ENCODE data around the gene RAB28.

The RAB28 gene

DNA sequence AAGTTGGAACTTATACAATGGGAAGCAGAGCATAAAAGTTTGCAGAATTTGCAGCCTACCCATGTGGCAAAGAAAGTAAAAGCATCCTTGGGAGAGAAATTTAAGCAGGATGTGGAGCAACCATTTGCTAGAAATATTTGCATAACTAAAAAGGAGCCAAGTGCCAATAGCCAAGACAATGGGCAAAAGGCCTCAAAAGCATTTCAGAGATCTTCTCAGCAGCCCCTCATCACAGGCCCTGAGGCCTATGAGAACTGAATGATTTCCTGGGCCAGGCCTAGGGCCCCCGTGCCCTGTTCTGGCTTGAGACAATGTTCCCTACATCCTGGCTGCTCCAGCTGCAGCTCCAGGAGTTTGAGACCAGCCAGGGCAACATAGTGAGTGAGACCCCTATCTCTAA is 25.3 kb upstream of the RAB28 start:
- DNase-seq (ENCODE audit: low read depth, low spot score), result no peak

DNA sequence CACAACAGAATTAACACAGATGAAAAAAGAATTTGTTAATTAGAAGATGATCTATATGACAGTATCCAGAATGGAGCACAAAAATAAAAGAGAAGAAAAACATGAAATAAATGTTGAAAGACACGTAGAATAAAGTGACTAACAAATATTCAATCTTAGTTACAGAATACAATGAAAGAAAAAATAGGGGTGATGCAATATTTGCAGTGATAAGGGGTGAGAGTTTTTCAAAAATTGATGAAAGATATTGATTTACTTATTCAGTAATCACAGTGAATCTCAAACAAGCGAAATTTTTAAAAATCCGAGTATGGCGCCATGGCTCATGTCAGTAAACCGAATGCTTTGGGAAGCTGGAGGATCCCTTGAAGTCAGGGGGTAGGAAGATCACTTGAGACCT is 20.2 kb upstream of the RAB28 start:
- no peak for DNase-seq (ENCODE audit: low read depth, low spot score)

DNA sequence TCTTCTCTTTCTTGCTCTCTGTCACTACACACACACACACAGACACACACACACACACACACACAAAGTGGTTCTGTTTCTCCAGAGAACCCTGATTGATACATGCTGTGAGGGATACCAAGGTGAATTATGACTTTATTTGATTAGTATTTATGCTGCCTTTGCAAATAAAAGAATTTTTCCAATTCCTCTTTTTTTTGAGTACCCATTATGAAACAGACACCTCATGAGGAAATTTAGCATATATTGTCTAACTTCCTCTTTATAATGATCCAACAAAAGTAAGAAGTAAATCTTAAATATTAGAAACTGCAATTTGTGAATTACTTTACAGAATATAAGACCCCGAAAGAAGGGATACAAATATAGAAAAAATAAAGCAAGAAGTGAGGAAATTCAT is 14.3 kb upstream of the RAB28 start:
- no peak for DNase-seq (ENCODE audit: low read depth, low spot score)

DNA sequence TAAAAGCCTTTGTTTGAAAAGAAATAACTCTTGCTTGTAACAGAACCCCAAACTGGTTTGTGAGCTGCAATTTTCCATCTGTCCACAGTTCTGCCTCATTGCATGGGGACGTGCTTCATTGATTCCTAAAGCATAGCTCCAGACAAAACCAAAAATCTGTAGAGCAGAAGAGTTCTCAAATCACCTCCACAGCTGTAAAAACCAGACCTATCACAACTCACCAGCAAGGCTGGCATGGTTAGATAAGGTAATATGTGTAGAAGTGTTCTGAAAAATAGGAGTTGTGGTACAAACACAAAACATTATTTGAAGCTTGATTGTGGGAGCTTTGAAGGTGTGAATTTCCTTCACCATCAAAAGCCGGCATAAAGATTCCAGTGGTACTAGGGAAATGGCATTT is 12.5 kb upstream of the RAB28 start:
- DNase-seq (ENCODE audit: low read depth, low spot score), result no peak

DNA sequence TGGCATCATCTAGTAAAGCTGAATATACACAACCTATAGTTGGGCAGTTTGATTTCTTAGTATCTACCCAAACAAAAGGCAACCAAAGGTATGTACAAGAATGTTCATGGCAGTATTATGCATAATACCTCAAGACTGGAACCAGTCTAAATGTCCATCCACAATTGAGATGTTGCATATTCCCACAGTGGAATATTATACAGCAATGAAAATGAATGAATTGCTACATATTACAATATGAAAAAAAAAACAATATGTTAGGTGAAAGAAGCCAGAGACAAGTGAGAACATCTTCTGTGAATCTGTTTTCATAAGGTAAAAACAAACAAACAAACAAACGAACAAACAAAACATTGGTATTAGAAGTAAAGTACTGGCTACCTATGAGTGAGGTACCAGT is 11.6 kb upstream of the RAB28 start:
- DNase-seq (ENCODE audit: low read depth, low spot score), result no peak

DNA sequence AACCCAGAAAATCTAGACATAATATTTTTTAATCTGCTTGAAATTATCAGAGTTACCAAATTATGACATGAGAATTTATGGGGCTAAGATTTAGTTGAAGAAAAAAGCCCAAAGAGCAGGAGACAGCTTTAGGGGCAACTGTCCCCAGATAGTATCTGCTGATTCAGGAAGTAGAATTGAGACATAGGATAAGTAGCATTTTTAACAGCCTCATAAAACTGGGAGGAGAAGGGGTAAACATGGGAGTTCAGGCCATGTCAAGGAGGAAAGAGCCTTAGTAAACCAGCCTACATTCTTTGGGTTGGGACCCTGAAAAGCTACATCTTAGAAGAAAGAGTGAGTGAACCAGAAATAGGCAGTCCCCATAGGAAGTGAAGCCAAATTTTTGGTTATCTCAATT is 9.7 kb upstream of the RAB28 start:
- no peak for DNase-seq (ENCODE audit: low read depth, low spot score)

DNA sequence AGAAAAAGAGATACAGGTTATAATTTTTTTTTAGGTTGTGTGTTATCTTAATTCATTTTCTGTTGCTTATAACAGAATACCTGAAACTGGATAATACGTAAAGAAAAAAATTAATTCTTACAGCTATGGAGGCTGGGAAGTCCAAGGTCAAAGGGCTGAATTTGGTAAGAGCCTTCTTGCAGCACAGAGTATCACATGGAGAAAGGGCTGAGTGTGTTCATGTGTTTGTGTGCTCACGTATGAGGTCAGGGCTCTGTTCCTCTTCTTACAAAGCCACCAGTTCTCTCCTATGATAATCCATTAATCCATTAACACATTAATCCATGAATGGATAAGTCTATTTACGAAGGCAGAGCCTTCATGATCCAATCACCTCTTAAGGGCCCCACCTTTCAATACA is 8.6 kb upstream of the RAB28 start:
- no peak for DNase-seq (ENCODE audit: low read depth, low spot score)

DNA sequence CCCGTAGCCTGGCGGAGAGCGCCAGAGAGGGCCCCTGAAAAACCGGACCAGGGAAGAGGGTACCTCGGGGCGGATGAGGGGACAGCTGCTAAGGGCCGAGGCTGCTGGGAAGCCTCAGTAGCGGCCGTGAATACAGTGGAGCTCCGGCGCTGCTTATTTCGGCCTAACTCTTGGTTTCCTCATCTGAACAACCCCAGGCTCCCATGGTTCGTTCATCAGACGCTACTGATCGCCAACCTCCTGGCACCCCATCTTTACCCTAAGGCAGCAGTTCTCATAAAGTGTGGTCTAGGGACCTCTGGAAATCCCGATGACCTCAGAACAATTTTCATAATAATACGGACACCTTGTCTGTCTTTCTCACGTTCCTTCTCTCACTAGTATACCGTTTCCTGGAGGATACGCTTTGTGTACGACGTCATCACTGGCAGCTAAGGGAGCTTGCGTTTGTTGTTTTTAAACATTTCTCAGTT is 645 bp upstream of the RAB28 start:
- no peak for DNase-seq (ENCODE audit: low read depth, low spot score)

DNA sequence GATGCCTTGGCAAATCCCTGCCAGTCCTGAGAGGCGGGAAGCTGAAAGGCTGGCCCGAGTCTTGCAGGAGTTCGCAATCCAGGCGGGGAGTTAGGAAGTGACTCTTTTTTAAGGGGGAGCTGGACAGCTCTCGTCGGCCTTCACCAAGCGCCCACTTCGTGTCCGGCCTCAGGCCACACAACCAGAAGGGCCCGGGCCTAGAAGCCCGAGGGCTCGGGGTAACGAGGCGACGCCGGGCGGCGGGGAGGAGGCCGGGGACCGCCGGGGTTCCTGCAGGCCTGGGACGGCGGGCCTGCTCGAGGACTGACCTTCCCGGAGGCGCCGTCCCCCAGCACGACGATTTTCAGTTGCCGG is 395 bp downstream of the RAB28 start:
- no peak for DNase-seq (ENCODE audit: low read depth, low spot score)

DNA sequence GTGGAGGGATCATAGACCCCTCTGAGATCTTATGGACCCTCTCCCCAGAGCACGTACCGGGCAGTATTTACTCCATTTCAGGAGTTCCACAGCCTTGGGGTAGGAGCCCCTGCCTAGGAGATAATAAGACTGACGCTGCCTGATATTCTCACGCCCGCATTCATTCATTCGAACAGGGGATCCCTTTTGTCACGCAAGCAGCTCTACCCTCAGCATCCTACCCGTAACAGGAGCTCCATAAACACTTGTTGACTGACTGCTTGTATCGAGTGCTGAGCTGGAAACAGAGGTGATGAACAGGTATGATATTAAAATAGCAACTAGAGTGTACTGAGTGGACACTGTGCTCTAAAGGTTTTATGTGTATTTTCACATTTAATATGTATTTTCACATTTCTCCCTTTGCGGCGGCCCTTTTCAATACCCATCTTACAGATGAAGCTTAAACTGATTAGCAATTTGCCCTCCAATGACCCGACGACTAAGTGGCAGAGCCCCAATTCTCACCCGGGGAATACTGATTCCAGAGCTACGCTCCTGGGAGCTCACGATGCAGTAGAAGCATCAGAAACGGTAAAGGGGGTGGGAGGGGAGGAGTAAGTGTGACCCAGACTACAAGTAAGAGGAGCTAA is 888 bp downstream of the RAB28 start:
- no peak for DNase-seq (ENCODE audit: low read depth, low spot score)

DNA sequence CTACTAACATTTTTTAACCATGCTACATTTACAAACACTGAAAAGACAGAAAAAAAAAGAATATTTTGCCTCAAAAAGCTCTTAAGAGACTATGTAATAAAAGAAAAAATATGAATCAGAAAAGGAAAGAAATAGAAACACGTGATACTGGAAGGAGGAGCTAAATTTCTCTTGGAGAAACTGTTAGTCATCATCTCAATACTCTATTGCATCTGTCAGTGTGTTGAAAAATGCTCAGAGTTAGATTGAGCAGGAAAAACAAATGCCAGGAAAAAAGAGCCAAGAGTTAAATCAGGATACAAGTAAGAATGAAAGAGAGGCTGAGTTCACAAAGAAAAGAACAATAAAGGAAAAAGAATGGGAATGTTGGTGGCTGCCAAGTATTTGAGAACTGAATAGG is 2.6 kb downstream of the RAB28 start:
- no peak for DNase-seq (ENCODE audit: low read depth, low spot score)

DNA sequence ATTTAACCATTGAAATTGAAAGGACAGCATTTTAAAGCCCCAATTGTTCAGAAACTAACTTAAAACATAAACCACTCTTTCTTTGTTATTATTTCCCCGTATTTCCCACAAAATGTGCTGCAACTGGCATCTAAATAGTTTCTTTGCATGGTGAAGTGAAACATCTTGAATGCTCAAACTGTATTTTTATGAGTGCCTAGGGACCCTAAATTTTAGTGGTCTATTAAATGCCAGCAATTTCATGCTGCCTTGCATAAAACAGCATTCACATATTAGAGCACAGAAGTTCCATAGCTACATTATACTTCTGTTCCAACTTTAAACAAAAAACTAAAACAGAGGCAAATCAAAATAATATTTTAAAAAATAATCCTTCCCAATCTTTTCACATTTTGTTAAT is 5.4 kb downstream of the RAB28 start:
- no peak for DNase-seq (ENCODE audit: low read depth, low spot score)

DNA sequence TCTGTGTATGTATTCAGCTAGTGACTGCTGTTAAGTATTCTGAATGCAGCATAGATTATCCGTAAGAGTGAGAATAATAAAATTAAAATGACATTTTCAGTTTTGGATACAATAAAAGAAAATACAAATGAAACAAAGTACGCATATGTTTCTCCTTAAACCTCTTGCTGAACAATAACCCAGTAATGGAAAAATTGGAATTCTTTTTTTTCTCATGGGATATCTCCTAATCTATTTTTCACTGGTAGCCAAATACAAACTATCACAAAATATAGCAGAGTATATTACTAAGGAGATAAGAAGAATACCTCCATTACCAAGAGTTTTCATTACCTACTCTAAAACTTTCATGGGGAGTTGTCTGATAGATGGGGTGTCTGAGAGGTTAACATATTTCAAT is 6.0 kb downstream of the RAB28 start:
- no peak for DNase-seq (ENCODE audit: low read depth, low spot score)

DNA sequence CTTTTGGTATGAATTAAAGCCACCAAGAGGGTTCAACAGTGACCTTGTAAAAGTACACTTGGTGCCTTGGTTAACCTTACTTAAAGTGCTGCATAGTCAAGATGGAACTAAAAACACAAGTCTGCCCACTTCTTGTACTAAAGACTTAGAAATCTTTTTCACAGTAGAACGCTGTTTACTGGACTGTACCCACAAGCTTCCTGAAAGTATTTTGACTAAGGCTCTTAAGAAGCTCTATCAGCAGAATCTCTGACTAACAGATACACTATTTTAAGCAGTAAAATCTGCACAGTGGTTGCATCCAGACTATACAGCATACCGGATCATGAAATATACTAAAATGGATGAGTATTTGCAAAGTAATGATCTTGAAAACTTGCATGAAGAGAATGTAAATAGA is 7.2 kb downstream of the RAB28 start:
- no peak for DNase-seq (ENCODE audit: low read depth, low spot score)

DNA sequence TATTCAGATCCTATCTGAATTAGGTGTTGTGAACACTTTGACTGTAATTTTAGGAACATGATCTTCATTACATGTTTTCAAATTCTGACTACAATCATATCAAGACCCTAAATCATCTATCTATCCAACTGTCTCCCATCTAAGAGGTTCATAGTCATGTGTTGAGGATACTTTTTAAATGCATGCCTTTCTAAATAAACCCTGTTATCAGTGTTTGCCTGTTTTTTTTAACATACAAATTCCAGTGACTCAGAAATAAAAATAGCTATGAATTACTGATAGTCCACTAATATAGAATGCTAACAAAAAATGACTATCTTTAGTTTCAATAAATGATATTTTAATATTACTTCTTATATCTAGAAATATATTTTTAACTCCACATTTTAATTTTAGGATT is 8.0 kb downstream of the RAB28 start:
- no peak for DNase-seq (ENCODE audit: low read depth, low spot score)

DNA sequence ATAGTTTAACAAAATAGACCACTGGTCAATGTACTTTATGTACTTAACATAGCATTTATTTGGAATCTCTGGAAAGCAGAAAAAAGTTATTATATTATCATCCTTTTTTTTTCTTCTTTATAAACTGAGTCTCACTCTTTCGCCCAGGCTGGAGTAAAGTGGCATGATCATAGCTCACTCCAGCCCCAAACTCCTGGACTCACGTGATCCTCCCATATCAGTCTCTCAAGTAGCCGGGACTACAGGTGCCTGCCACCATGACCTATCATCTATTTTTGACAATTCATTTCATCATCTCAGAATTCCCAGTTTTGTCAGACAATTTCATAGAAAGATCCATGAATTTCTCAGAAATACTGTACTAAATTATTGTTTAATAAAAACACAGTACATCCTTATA is 12.7 kb downstream of the RAB28 start:
- no peak for DNase-seq (ENCODE audit: low read depth, low spot score)

DNA sequence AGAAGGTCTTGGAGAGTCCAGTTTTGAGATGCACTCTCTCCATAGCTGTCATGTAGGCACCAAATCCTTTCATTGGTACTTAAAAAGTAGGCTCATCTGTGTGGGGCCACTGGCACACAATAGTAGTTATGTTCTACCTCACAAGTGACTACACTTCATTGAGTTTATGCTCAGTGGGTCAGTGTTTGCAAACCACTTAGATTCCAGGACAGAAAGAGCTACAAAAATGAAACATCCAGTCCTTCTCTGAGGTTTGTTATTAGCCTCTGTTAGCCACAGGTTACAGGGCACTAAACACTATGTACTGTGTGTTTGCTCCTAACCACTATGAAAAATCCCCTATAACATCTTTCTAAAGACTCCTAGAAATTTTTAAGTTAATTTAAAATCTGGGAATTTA is 13.8 kb downstream of the RAB28 start:
- DNase-seq (ENCODE audit: low read depth, low spot score), result no peak

DNA sequence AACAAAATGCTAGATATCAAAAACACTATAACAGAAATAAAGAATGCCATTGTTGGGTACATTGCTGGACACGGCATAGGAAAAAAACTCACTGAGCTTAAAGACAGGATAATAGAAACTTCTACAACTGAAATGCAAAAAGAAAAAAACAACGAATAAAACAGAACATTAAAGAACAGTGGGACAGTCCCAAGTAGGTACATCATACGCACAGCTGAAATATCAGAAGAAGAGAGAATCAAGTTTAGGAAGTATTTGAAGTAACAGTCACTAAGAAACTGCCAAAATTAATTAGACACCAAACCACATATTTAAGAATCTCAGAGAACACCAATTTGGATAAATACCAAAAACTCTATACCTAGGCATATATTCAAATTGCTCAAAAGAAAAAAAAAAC is 19.2 kb downstream of the RAB28 start:
- no peak for DNase-seq (ENCODE audit: low read depth, low spot score)

DNA sequence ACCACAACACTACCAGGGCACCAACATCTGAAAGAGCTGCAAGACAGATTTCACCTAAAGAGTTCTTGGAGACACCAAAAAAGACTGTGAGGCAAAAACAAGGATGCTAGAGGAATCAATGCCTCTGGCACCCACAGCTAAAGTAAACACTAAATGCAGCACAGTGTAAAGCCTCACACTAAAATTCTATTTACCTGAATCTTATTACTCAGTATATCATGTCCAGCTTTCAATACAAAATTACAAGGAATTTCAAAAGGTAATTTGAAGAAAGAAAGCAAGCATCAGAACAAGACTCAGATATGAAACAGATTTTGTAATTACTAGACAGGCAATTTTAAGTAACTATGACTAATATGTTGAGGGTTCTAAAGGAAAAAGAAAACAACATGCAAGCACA is 19.6 kb downstream of the RAB28 start:
- DNase-seq (ENCODE audit: low read depth, low spot score), result no peak

DNA sequence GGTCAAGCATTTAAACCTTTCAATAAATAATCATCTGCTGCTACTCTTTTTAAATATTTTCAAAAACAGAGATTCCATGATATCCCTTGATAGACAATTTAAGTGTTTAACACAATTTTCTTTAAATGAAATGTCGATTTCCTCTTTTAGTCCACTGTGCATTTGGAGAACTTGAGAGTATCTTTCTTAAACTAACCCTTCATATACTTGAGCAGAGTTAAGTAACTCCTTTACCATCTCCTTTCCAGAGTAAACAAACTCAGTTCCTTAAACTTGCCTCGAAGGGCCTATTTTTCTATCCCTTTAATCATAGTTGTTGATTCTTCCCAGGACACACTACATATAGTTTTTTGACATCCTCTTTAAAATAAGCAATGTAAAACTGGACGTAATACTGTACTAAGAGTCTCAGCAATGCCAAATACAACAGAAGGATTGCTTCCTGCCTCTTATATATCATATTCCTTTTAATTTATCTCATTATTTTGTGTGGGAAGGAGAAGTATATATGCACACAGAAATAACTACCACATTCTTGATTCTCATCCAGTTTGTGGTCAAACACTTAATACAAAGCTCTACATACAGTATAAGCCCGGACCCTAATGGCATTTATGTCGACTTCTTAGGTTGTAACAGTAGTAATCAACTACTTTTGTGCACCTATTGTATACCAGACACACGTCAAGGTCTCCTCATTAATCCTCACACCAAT is 22.8 kb downstream of the RAB28 start:
- no peak for DNase-seq (ENCODE audit: low read depth, low spot score)

DNA sequence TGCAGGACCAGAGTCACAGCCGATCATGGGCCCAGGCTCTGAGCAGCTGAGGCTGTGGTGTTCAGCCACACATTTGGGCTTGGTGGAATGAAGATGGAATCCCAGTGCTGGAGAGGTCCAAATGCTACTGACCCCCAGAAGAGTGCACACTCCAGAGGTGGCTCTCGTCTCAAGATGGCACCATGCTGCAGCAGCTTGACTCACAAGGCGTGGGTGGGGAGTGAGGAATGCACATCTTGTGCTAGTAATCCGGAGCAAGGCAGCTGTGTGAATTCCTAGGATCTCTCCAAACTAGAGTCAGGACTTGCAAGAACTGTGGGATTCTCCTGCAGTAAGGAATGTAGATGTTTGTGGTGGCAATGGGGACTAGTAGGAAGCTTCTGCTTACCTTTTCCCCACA is 28.7 kb downstream of the RAB28 start:
- no peak for DNase-seq (ENCODE audit: low read depth, low spot score)

DNA sequence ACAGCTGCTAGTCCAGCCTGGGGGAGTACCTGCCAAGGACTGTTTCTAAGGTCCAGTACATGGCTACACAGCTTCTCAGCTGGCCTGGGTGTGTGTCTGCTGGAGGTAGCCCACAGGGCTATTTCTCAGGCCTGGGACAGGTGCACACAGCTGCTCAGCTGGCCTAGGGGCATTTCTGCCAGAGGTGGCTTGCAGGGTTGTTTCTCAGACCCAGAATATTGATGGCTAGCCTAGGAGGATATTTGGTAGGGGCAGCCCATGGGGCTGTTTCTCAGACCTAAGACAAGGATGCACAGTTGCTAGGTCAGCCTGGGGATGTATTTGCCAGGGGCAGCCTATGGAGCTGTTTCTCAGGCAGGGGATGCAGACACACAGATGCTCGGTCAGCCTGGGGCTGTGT is 29.4 kb downstream of the RAB28 start:
- no peak for DNase-seq (ENCODE audit: low read depth, low spot score)

DNA sequence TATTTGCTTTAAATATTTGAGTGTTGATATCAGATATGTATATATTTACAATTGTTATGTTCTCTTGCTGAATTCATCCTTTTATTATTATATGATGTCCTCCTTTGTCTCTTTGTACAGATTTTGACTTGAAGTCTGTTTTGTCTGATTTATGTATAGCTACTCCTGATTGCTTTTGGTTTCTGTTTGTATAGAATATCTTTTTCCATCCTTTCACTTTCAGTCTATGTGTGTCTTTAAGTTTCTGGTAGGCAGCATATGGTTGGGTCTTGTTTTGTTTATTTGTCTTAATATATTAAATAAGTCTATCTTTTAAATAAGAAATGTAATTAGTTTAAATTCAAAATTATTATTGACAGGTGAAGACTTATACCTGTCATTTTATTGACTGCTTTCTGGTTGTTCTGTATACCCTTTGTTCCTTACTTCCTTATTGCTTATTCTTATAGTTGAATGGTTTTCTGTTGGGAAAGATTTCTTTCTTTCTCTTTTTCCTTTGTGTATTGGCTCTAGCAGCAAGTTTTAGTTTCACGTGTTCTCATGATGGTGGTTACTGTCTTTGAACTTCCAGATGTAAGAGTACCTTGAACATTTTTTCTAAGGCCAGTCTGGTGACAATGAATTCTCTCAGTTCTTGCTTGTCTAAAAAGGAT is 31.1 kb downstream of the RAB28 start:
- no peak for DNase-seq (ENCODE audit: low read depth, low spot score)
